Left lung (tissue), 10 donors: ENCODE results near the gene RASSF4. TPM values are rescaled to one million over a fixed set of nuclear protein-coding genes. Genes with fewer than 3 reads are reported as not detected.

Source experiments
- ATAC-seq: fragments of 200-7000 bp; cut with Tn5 transposase; one replicate; pipeline ENCODE4 v1.9.1; 2020; ENCODE audit warnings: moderate library complexity
- DNase-seq, 4 donors: peaks; one replicate each; pipeline ENCODE4 v3.0.0-alpha.2; 2013 to 2020
- H3K27ac ChIP-seq, 2 donors: fragments of 200-600 bp; sonication (generic) in 1 of 2; one replicate each; pipeline versions ENCODE4 v1.5.0 to v1.8.0; 2020 to 2021
- H3K27me3 ChIP-seq, 2 donors: fragments of 200-600 bp; sonication (generic) in 1 of 2; one replicate each; pipeline versions ENCODE4 v1.5.0 to v1.8.0; 2020 to 2021
- H3K36me3 ChIP-seq, 2 donors: fragments of 200-600 bp; sonication (generic) in 1 of 2; one replicate each; pipeline versions ENCODE4 v1.5.0 to v1.8.0; 2020 to 2021
- H3K4me1 ChIP-seq, 2 donors: fragments of 200-600 bp; one replicate each; pipeline ENCODE4 v1.8.0; 2021
- H3K4me3 ChIP-seq, 2 donors: fragments of 200-600 bp; sonication (generic) in 1 of 2; one replicate each; pipeline versions ENCODE4 v1.5.0 to v1.8.0; 2020 to 2021; ENCODE audit warnings: mild to moderate bottlenecking in 1 of 2
- H3K9me3 ChIP-seq, 2 donors: fragments of 200-600 bp; sonication (generic) in 1 of 2; one replicate each; pipeline versions ENCODE4 v1.5.0 to v1.8.0; 2020 to 2021
- intact Hi-C, 2 donors: fragments of 100-400 bp; cut with DNase I; formaldehyde crosslinking; loops; one replicate each; pipeline versions ENCODE4 v1.11.2 to v1.14.2; 2022
- polyA plus RNA-seq, 6 donors: library from polyadenylated mRNA; unstranded; fragments of 120-200 nt; gene quantifications; one replicate each; pipeline ENCODE4 v1.2.1, GENCODE V29; 2013; ENCODE audit not compliant: insufficient read length in 6 of 6
- total RNA-seq, 2 donors: library from RNA; stranded (reverse); fragmentation: NEBNext Ultra II Directional; extraction: Animal tissue kit (Norgen Biotek cat#: 25700); gene quantifications; one replicate each; pipeline ENCODE4 v1.2.1, GENCODE V29; 2021
- TF ChIP-seq, protein P1 (sequence below), 2 donors: fragments of 200-600 bp; sonication (generic) in 1 of 2; IDR thresholded peaks; one replicate each; pipeline versions ENCODE4 v1.5.0 to v1.8.0; 2021; ENCODE audit warnings: antibody characterized with exemption in 2 of 2
- donor health status: DM: no; HTN: yes; CAD: no.
- donor health status: DM: no; HTN: no; CAD: no.

RASSF4 gene
- total and polyA plus RNA-seq, 8 donors, result 17.1 to 54.7 (median 20.7) TPM

- no peak for ATAC-seq
- DNase-seq, result peak in 1 of 4 donors; percentile 27
- Histone ChIP-seq H3K9me3 (no peaks in the 10 kb centered on the region), H3K4me1 (peaks cover 3 to 39% of the 10 kb centered on the region in 2 donors), H3K36me3 (no peaks in the 10 kb centered on the region), H3K27me3 (no peaks in the 10 kb centered on the region), H3K4me3 (no peak overlapping the region), H3K27ac (no peak overlapping the region)
- TF ChIP-seq, protein P1, sequence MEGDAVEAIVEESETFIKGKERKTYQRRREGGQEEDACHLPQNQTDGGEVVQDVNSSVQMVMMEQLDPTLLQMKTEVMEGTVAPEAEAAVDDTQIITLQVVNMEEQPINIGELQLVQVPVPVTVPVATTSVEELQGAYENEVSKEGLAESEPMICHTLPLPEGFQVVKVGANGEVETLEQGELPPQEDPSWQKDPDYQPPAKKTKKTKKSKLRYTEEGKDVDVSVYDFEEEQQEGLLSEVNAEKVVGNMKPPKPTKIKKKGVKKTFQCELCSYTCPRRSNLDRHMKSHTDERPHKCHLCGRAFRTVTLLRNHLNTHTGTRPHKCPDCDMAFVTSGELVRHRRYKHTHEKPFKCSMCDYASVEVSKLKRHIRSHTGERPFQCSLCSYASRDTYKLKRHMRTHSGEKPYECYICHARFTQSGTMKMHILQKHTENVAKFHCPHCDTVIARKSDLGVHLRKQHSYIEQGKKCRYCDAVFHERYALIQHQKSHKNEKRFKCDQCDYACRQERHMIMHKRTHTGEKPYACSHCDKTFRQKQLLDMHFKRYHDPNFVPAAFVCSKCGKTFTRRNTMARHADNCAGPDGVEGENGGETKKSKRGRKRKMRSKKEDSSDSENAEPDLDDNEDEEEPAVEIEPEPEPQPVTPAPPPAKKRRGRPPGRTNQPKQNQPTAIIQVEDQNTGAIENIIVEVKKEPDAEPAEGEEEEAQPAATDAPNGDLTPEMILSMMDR (IDR thresholded peaks at IDR 0.05), result no peak
- intact Hi-C loops, result no loop called here
Observed at GRCh38 chr10:44911951-44912350, 47.7 kb upstream of the RASSF4 start.

DNA sequence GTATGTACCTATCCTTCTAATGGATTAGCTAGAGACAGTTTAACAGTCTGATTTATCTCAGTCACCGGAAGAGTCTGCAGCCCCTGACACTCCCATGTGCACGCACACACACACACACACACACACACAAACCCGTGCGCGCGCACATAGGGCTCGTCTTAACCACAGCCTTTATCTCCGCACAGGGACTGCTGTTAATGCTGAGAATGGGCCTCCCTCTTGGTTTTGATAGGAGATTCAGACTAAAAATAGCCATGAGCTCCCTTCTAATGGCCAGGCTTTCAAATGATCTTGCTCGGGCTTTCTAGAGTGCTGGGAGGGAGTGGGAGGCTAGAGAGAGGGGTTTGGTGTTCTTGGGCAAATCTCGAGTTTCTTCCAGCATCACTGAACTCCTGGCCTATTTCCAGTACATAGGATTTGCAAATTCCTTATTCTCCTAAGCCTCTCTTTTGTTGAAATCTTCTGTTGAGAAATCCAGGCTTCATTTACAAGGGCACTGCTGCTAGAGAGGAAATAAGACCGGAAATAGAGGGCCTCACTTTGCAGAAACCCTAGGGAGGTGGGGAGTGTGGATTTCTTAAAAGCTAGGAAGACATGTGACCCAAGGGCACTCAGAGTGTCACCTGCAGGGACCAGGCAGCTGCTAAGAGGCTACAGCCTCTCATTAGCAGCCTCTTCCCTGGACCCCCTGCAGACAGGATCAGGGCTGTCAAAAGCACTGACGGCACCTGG lies 46.1 kb upstream of the RASSF4 start:
- Histone ChIP-seq H3K36me3 (no peaks in the 10 kb centered on the region), H3K9me3 (peaks cover 0 to 2% of the 10 kb centered on the region in 2 donors), H3K4me3 (no peak overlapping the region), H3K27me3 (no peaks in the 10 kb centered on the region), H3K4me1 (peaks cover 3 to 39% of the 10 kb centered on the region in 2 donors), H3K27ac (peak overlapping the region in 1 of 2 donors; percentile 37)
- DNase-seq (peak in 1 of 4 donors; percentile 29), ATAC-seq (no peak)
- TF ChIP-seq, protein P1 (IDR thresholded peaks at IDR 0.05), result no peak
- intact Hi-C loops, result no loop called here

DNA sequence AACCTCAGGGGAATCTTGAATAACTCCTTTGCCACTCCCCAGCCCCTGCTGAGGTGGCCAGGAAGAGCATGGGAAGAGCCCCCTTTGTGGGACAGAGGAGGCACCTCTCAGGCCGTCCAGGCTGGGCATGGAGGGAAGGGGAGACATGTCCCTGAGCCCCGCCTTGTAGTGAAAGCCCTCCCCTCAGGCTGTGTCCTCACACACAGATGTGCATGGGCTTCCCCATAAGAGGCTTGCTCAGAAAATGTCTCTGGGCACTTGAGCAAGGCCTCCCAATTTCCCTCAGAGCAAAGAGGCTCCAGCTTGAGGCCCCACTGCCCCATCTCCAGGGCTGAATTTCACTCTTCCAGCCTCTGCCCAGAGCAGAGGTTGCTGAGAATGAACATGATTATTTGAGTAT lies 44.7 kb upstream of the RASSF4 start:
- Histone ChIP-seq H3K4me1 (peaks cover 3 to 39% of the 10 kb centered on the region in 2 donors), H3K27ac (no peak overlapping the region), H3K9me3 (peaks cover 0 to 2% of the 10 kb centered on the region in 2 donors), H3K4me3 (no peak overlapping the region), H3K27me3 (no peaks in the 10 kb centered on the region), H3K36me3 (no peaks in the 10 kb centered on the region)
- ATAC-seq, result no peak
- intact Hi-C loops, result no loop called here
- TF ChIP-seq, protein P1 (IDR thresholded peaks at IDR 0.05), result no peak
- no peak for DNase-seq

GRCh38 chr10:44916429-44916828 lies 43.2 kb upstream of the RASSF4 start:
- TF ChIP-seq, protein P1 (IDR thresholded peaks at IDR 0.05), result no peak
- H3K4me1 ChIP-seq, result peaks cover 1 to 31% of the 10 kb centered on the region in 2 donors
- H3K27ac ChIP-seq, result no peak overlapping the region
- H3K27me3 ChIP-seq, result no peaks in the 10 kb centered on the region
- ATAC-seq (no peak), DNase-seq (no peak)
- intact Hi-C loops, result no loop called here
- no peak overlapping the region for H3K4me3 ChIP-seq
- H3K36me3 ChIP-seq, result no peaks in the 10 kb centered on the region
- peaks cover 0 to 2% of the 10 kb centered on the region in 2 donors for H3K9me3 ChIP-seq

- DNase-seq (no peak), ATAC-seq (no peak)
- Histone ChIP-seq H3K4me1 (peaks cover 0 to 25% of the 10 kb centered on the region in 2 donors), H3K36me3 (no peaks in the 10 kb centered on the region), H3K27me3 (no peaks in the 10 kb centered on the region), H3K4me3 (no peak overlapping the region), H3K9me3 (peaks cover 0 to 2% of the 10 kb centered on the region in 2 donors), H3K27ac (no peak overlapping the region)
- TF ChIP-seq, protein P1 (IDR thresholded peaks at IDR 0.05), result no peak
- intact Hi-C loops, result no loop called here
Observed at GRCh38 chr10:44917848-44918247, 41.8 kb upstream of the RASSF4 start.
